Activated T-cell treated with anti-CD3 and anti-CD28 coated beads for 1 hour (primary cell): Measurements from ENCODE around the gene AP4M1.

ENCODE experiments used
- DNase-seq: peaks from one replicate; pipeline ENCODE4 v3.0.0-alpha.2; 2020; ENCODE audit warnings: low read depth

AP4M1 gene

DNA sequence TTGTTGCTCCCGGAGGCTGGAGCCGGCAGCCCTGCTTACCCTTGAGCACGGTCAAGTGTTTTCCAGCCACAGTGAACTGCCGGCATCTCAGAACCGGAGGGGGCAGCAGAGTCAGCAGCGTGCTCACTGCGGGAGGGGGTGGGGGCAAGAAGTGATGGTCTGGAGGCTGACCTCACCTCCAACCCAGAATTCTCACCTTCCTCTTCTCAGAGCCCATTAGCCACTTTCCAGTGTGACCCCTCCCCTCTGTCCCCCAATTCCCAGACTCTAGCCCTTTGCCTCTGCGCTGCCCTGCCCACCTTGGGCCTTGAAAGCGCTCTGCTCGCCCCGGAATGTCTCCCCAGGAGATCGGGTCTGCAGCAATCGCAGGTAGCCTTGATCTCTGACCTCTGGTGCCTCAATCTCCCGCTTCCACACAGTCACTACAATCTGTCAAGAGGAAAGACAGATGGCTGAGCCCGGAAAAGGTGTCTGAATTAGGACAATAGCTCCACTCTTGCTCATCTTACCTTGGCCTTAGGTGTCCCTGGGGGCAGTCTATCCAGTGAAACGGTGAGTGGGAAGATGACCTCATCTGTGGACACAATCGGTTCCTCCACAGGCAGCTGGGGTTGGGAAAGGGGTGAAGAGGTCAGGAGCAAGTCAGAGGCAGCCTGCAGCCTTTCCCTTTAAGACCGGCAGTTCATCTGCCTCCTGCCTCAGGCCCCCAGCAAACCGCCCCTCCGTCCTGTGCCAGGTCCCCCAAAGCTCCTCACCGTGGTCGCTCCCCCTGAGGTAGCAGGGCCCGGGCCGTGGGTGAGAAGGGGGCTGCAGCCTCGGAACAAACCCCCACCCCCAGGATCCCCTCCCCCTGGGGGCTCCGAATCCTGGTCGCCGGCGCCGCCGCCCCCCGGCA is 56.1 kb downstream of the AP4M1 start:
- DNase-seq = no peak
